ENCODE measurements around the gene LARP1B.

GRCh38 chr4:128168701-128169100 is 107.6 kb downstream of the LARP1B start:
- TF ChIP-seq CTCF (IDR thresholded peaks at IDR 0.05; ENCODE audit: low read depth, low read length, missing input control) (no peak), YY1 (IDR thresholded peaks at IDR 0.05) (no peak), TAF1 (conservative IDR thresholded peaks at IDR 0.05) (no peak), FOXA1 (IDR thresholded peaks at IDR 0.05) (no peak), GABPA (IDR thresholded peaks at IDR 0.05 in 1 of 2, conservative IDR thresholded peaks at IDR 0.05 in 1 of 2) (no peak), SP1 (IDR thresholded peaks at IDR 0.05) (no peak)
- TF ChIP-seq, protein P1, sequence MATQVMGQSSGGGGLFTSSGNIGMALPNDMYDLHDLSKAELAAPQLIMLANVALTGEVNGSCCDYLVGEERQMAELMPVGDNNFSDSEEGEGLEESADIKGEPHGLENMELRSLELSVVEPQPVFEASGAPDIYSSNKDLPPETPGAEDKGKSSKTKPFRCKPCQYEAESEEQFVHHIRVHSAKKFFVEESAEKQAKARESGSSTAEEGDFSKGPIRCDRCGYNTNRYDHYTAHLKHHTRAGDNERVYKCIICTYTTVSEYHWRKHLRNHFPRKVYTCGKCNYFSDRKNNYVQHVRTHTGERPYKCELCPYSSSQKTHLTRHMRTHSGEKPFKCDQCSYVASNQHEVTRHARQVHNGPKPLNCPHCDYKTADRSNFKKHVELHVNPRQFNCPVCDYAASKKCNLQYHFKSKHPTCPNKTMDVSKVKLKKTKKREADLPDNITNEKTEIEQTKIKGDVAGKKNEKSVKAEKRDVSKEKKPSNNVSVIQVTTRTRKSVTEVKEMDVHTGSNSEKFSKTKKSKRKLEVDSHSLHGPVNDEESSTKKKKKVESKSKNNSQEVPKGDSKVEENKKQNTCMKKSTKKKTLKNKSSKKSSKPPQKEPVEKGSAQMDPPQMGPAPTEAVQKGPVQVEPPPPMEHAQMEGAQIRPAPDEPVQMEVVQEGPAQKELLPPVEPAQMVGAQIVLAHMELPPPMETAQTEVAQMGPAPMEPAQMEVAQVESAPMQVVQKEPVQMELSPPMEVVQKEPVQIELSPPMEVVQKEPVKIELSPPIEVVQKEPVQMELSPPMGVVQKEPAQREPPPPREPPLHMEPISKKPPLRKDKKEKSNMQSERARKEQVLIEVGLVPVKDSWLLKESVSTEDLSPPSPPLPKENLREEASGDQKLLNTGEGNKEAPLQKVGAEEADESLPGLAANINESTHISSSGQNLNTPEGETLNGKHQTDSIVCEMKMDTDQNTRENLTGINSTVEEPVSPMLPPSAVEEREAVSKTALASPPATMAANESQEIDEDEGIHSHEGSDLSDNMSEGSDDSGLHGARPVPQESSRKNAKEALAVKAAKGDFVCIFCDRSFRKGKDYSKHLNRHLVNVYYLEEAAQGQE (IDR thresholded peaks at IDR 0.05), result no peak
- TF ChIP-seq, protein P2, sequence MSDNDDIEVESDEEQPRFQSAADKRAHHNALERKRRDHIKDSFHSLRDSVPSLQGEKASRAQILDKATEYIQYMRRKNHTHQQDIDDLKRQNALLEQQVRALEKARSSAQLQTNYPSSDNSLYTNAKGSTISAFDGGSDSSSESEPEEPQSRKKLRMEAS (IDR thresholded peaks at IDR 0.05), result no peak
